BLaER1 (cell line): ENCODE measurements around the gene ANKZF1.

Experiments used
- H3K27ac ChIP-seq: shearing (Covaris generic); formaldehyde crosslinking; 2 replicates; pipeline ENCODE4 v1.8.1; 2022
- H3K27me3 ChIP-seq: shearing (Covaris generic); formaldehyde crosslinking; 2 replicates; pipeline ENCODE4 v1.8.1; 2022
- H3K36me3 ChIP-seq: shearing (Covaris generic); formaldehyde crosslinking; 2 replicates; pipeline ENCODE4 v1.8.1; 2022
- H3K4me1 ChIP-seq: shearing (Covaris generic); formaldehyde crosslinking; 2 replicates; pipeline ENCODE4 v1.8.1; 2022
- H3K4me2 ChIP-seq: shearing (Covaris generic); formaldehyde crosslinking; 2 replicates; pipeline ENCODE4 v1.8.1; 2022
- H3K4me3 ChIP-seq: shearing (Covaris generic); formaldehyde crosslinking; 2 replicates; pipeline ENCODE4 v1.8.1; 2022
- H3K9ac ChIP-seq: shearing (Covaris generic); formaldehyde crosslinking; 2 replicates; pipeline ENCODE4 v1.8.1; 2022
- H3K9me3 ChIP-seq: shearing (Covaris generic); formaldehyde crosslinking; 2 replicates; pipeline ENCODE4 v1.8.1; 2022
- H4K20me1 ChIP-seq: shearing (Covaris generic); formaldehyde crosslinking; 2 replicates; pipeline ENCODE4 v1.8.1; 2022
- Cebpa-rat ChIP-seq: shearing (Covaris generic); IDR thresholded peaks from 2 replicates; pipeline ENCODE4 v1.8.1; 2022

ANKZF1 gene

DNA sequence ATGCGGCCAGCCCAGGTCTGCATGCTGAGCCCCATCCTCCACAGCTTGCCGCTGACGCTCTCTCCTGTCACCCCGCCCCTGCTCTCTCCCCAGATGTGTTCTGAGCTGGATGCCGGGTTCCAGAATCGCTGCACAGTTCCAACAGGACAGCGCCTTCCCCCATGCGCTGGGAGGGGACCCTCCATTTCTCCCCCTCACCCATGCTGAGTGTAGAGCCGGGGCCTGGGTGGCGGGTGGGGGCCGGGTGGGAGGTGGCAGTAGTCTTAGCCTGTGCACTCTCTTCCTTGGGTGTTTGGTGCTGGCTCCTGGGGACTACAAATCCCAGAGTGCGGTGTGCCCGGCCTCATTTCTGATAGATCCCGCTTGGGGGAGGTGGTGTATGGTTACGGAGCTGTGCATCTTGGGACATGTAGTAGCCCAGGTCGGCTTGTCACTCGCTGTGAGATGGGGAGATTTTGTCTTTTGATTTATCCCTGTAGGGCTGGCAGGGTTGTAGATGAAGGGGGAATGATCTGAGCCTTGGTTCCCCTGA lies 56.4 kb downstream of the ANKZF1 start:
- no peak for TF ChIP-seq Cebpa-rat
- peaks cover 68% of the 10 kb centered on the region for H3K4me1 ChIP-seq
- H4K20me1 ChIP-seq: peaks cover 30% of the 10 kb centered on the region; the same call in 1 of the 2 replicates
- H3K9me3 ChIP-seq: no peaks in the 10 kb centered on the region
- peak overlapping the region; percentile 28; the same call in 1 of the 2 replicates for H3K27ac ChIP-seq
- peak overlapping the region; percentile 17 for H3K9ac ChIP-seq
- H3K4me3 ChIP-seq: peak overlapping the region; percentile 25
- peaks cover 9% of the 10 kb centered on the region; the same call in 1 of the 2 replicates for H3K36me3 ChIP-seq
- H3K27me3 ChIP-seq: no peaks in the 10 kb centered on the region
- H3K4me2 ChIP-seq: peak overlapping the region; percentile 99
